Upper lobe of left lung (tissue), 6 donors: Measurements from ENCODE around the gene RBPJL. TPM values are rescaled to one million over a fixed set of nuclear protein-coding genes. Genes with fewer than 3 reads are reported as not detected.

Experiments
- ATAC-seq, 2 donors: fragments of 200-7000 bp; cut with Tn5 transposase; one replicate each; pipeline ENCODE4 v1.9.1; 2022; ENCODE audit warnings: mild to moderate bottlenecking in 2 of 2, moderate library complexity in 2 of 2; ENCODE audit not compliant: low FRiP score in 2 of 2
- DNase-seq, 2 donors: peaks; one replicate each; pipeline ENCODE4 v3.0.0-alpha.2; 2019 to 2020
- H3K27ac ChIP-seq, 4 donors: fragments of 200-600 bp; sonication (generic); one replicate each; pipeline ENCODE4 v1.5.1; 2016 to 2019
- H3K27me3 ChIP-seq, 4 donors: fragments of 200-600 bp; sonication (generic); one replicate each; pipeline ENCODE4 v1.5.1; 2017 to 2019
- H3K36me3 ChIP-seq, 4 donors: fragments of 200-600 bp; sonication (generic); one replicate each; pipeline ENCODE4 v1.5.1; 2016 to 2019
- H3K4me1 ChIP-seq, 4 donors: fragments of 200-600 bp; sonication (generic); one replicate each; pipeline ENCODE4 v1.5.1; 2018 to 2019
- H3K4me3 ChIP-seq, 4 donors: fragments of 200-600 bp; sonication (generic); one replicate each; pipeline ENCODE4 v1.5.1; 2017 to 2019; ENCODE audit warnings: mild to moderate bottlenecking in 2 of 4, moderate library complexity in 1 of 4
- H3K9me3 ChIP-seq, 4 donors: fragments of 200-600 bp; sonication (generic); one replicate each; pipeline ENCODE4 v1.5.1; 2018 to 2019
- CTCF ChIP-seq, 6 experiments: fragments of 450-650 bp in 4 of 6; fragments of 200-600 bp in 2 of 6; sonication (generic) in 2 of 6; IDR thresholded peaks; one replicate each; pipeline ENCODE4 v1.5.1; 2016 to 2019; ENCODE audit warnings: antibody characterized with exemption in 6 of 6
- EP300 ChIP-seq, 4 donors: sonication (generic); formaldehyde crosslinking; IDR thresholded peaks; one replicate each; pipeline ENCODE4 v1.5.1; 2017; ENCODE audit warnings: antibody characterized with exemption in 4 of 4, control low read depth in 2 of 4
- POLR2A ChIP-seq, 4 donors: fragments of 450-650 bp; IDR thresholded peaks; one replicate each; pipeline ENCODE4 v1.5.1; 2016 to 2017; ENCODE audit warnings: antibody characterized with exemption in 4 of 4, mild to moderate bottlenecking in 2 of 4
- POLR2AphosphoS5 ChIP-seq, 2 donors: sonication (generic); formaldehyde crosslinking; IDR thresholded peaks; one replicate each; pipeline ENCODE4 v1.5.1; 2017; ENCODE audit warnings: antibody characterized with exemption in 2 of 2
- WGBS, 2 donors: methylation state at CpG; one replicate each; pipeline ENCODE4 v1.1.5; 2017 to 2018; 5-methylcytosine and 5-hydroxymethylcytosine counted together
- total RNA-seq, 6 donors: library from RNA; depleted of rRNA in 4 of 6; stranded (reverse); fragments of >200 nt in 4 of 6; gene quantifications; one replicate each; pipeline versions ENCODE4 v1.1.0 to v1.2.1, GENCODE V29; 2016 to 2021
- donor health status: DM: no; HTN: no; CAD: no; lungs with moderate emphysema.
- donor health status: DM: no; HTN: yes; CAD: no; lungs with severe emphysema.

Gene RBPJL
- total RNA-seq, 6 donors from 2014 or later: 0.09 to 0.13 TPM; not detected in 4

- no peak overlapping the region for H3K4me3 ChIP-seq
- peaks cover 14 to 29% (median 17%) of the 10 kb centered on the region in 4 donors for H3K4me1 ChIP-seq
- no peaks in the 10 kb centered on the region for H3K27me3 ChIP-seq
- TF ChIP-seq POLR2A (IDR thresholded peaks at IDR 0.05) (no peak), EP300 (IDR thresholded peaks at IDR 0.05) (no peak), POLR2AphosphoS5 (IDR thresholded peaks at IDR 0.05) (no peak), CTCF (IDR thresholded peaks at IDR 0.05) (no peak)
- DNase-seq (no peak), ATAC-seq (no peak)
- H3K27ac ChIP-seq: no peak overlapping the region
- 94 to 95% methylated on average over 1 of the region's 1 CpG for WGBS, 2 donors
- no peaks in the 10 kb centered on the region for H3K36me3 ChIP-seq
- H3K9me3 ChIP-seq: no peaks in the 10 kb centered on the region
These were observed 47.1 kb downstream of the RBPJL start for GRCh38 chr20:45353746-45354145.

GRCh38 chr20:45354423-45355208 is 48.0 kb downstream of the RBPJL start:
- H3K9me3 ChIP-seq: no peaks in the 10 kb centered on the region
- H3K4me3 ChIP-seq: no peak overlapping the region
- peaks cover 21 to 38% (median 25%) of the 10 kb centered on the region in 4 donors for H3K4me1 ChIP-seq
- H3K36me3 ChIP-seq: no peaks in the 10 kb centered on the region
- no peaks in the 10 kb centered on the region for H3K27me3 ChIP-seq
- ATAC-seq (no peak), DNase-seq (no peak)
- no peak overlapping the region for H3K27ac ChIP-seq
- WGBS, 2 donors: 77 to 85% methylated on average over 9 of the region's 9 CpGs
- no peak for TF ChIP-seq CTCF (IDR thresholded peaks at IDR 0.05)
- TF ChIP-seq POLR2A (IDR thresholded peaks at IDR 0.05): no peak
- no peak for TF ChIP-seq EP300 (IDR thresholded peaks at IDR 0.05)
- no peak for TF ChIP-seq POLR2AphosphoS5 (IDR thresholded peaks at IDR 0.05)

GRCh38 chr20:45355209-45356084 is 48.8 kb downstream of the RBPJL start:
- H3K27ac ChIP-seq: no peak overlapping the region
- DNase-seq: no peak
- 46 to 82% methylated on average over 5 of the region's 5 CpGs for WGBS, 2 donors
- no peaks in the 10 kb centered on the region for H3K27me3 ChIP-seq
- TF ChIP-seq CTCF (IDR thresholded peaks at IDR 0.05) (no peak), POLR2A (IDR thresholded peaks at IDR 0.05) (no peak), EP300 (IDR thresholded peaks at IDR 0.05) (no peak), POLR2AphosphoS5 (IDR thresholded peaks at IDR 0.05) (no peak)
- no peak for ATAC-seq
- peaks cover 28 to 46% (median 31%) of the 10 kb centered on the region in 4 donors for H3K4me1 ChIP-seq
- H3K36me3 ChIP-seq: no peaks in the 10 kb centered on the region
- H3K4me3 ChIP-seq: no peak overlapping the region
- H3K9me3 ChIP-seq: no peaks in the 10 kb centered on the region

GRCh38 chr20:45358282-45359068 is 51.8 kb downstream of the RBPJL start:
- Histone ChIP-seq H3K27ac (peak overlapping the region; percentile 69 to 98 (median 78)), H3K9me3 (no peaks in the 10 kb centered on the region), H3K27me3 (no peaks in the 10 kb centered on the region), H3K4me3 (no peak overlapping the region), H3K36me3 (no peaks in the 10 kb centered on the region), H3K4me1 (peaks cover 41 to 69% (median 42%) of the 10 kb centered on the region in 4 donors)
- WGBS, 2 donors: 12 to 14% methylated on average over 9 to 10 of the region's 10 CpGs
- ATAC-seq (peak; percentile 37 to 68), DNase-seq (peak in 1 of 2 donors; percentile 94)
- TF ChIP-seq EP300 (IDR thresholded peaks at IDR 0.05) (peak in 3 of 4 donors; percentile 79 to 98 (median 90)), POLR2AphosphoS5 (IDR thresholded peaks at IDR 0.05) (peak; percentile 80 to 87), POLR2A (IDR thresholded peaks at IDR 0.05) (peak in 2 of 4 donors; percentile 29 to 66), CTCF (IDR thresholded peaks at IDR 0.05) (peak in 2 of 6 experiments; percentile 4 to 16)
